H9 (cell line): ENCODE data around the gene PTCD2. TPM values are rescaled to one million over a fixed set of nuclear protein-coding genes. Genes with fewer than 3 reads are reported as not detected.

Experiments
- DNase-seq: peaks from one replicate; pipeline ENCODE4 v3.0.0-alpha.2; 2017
- H2AFZ ChIP-seq: one replicate; pipeline ENCODE4 v1.6.1; 2013; ENCODE audit warnings: mild to moderate bottlenecking, low read length, control low read depth, moderate library complexity
- H2AK5ac ChIP-seq: 2 replicates; pipeline ENCODE4 v1.6.1; 2013; ENCODE audit warnings: low read length, control low read depth, mixed read lengths; ENCODE audit not compliant: insufficient read length
- H2BK120ac ChIP-seq: one replicate; pipeline ENCODE4 v1.6.1; 2013; ENCODE audit warnings: low read depth, mild to moderate bottlenecking, low read length, control low read depth, inconsistent platforms; ENCODE audit not compliant: poor library complexity, severe bottlenecking
- H2BK12ac ChIP-seq: 2 replicates; pipeline ENCODE4 v1.6.1; 2013; ENCODE audit warnings: low read length, control low read depth, mixed read lengths, low read depth; ENCODE audit not compliant: insufficient read length
- H2BK15ac ChIP-seq: 2 replicates; pipeline ENCODE4 v1.6.1; 2013; ENCODE audit warnings: low read depth, low read length, control low read depth
- H2BK20ac ChIP-seq: one replicate; pipeline ENCODE4 v1.6.1; 2013; ENCODE audit warnings: low read depth, mild to moderate bottlenecking, low read length, control low read depth, inconsistent platforms; ENCODE audit not compliant: poor library complexity, severe bottlenecking
- H2BK5ac ChIP-seq: 2 replicates; pipeline ENCODE4 v1.6.1; 2013; ENCODE audit warnings: low read length, control low read depth, mixed read lengths; ENCODE audit not compliant: insufficient read length
- H3K14ac ChIP-seq: 2 replicates; pipeline ENCODE4 v1.6.1; 2013; ENCODE audit warnings: low read length, control low read depth; ENCODE audit not compliant: insufficient read depth
- H3K18ac ChIP-seq: 2 replicates; pipeline ENCODE4 v1.6.1; 2013; ENCODE audit warnings: low read depth, mild to moderate bottlenecking, mixed read lengths, low read length, control low read depth; ENCODE audit not compliant: insufficient read length
- H3K23ac ChIP-seq: 2 replicates; pipeline ENCODE4 v1.6.1; 2013; ENCODE audit warnings: low read length, control low read depth, mixed read lengths, low read depth; ENCODE audit not compliant: insufficient read length
- H3K23me2 ChIP-seq: 2 replicates; pipeline ENCODE4 v1.6.1; 2013; ENCODE audit warnings: low read depth, mild to moderate bottlenecking, mixed read lengths, low read length, control low read depth; ENCODE audit not compliant: insufficient read length, poor library complexity, severe bottlenecking
- H3K27ac ChIP-seq: 2 replicates; pipeline ENCODE4 v1.5.1; 2013; ENCODE audit warnings: low read length, control low read depth, mixed read lengths, low read depth; ENCODE audit not compliant: insufficient read length
- H3K27me3 ChIP-seq: 2 replicates; pipeline ENCODE4 v1.6.1; 2013; ENCODE audit warnings: low read length, control low read depth, inconsistent platforms; ENCODE audit not compliant: insufficient read depth
- H3K4ac ChIP-seq: 2 replicates; pipeline ENCODE4 v1.6.1; 2013; ENCODE audit warnings: low read depth, mild to moderate bottlenecking, control low read depth, inconsistent platforms, low read length, moderate library complexity
- H3K4me1 ChIP-seq: 2 replicates; pipeline ENCODE4 v1.6.1; 2013; ENCODE audit warnings: low read length, control low read depth, inconsistent platforms; ENCODE audit not compliant: insufficient read depth
- H3K4me2 ChIP-seq: 2 replicates; pipeline ENCODE4 v1.6.1; 2013; ENCODE audit warnings: low read length, control low read depth, mixed read lengths; ENCODE audit not compliant: insufficient read length, insufficient read depth
- H3K56ac ChIP-seq: 2 replicates; pipeline ENCODE4 v1.6.1; 2013; ENCODE audit warnings: low read depth, mild to moderate bottlenecking, mixed read lengths, low read length, control low read depth; ENCODE audit not compliant: insufficient read length
- H3K79me1 ChIP-seq: 2 replicates; pipeline ENCODE4 v1.6.1; 2013; ENCODE audit warnings: low read depth, mild to moderate bottlenecking, moderate library complexity, low read length, control low read depth, inconsistent platforms; ENCODE audit not compliant: insufficient read depth, poor library complexity, severe bottlenecking
- H3K79me2 ChIP-seq: 2 replicates; pipeline ENCODE4 v1.6.1; 2013; ENCODE audit warnings: low read length, control low read depth, inconsistent platforms; ENCODE audit not compliant: insufficient read depth
- H3K9ac ChIP-seq: 2 replicates; pipeline ENCODE4 v1.6.1; 2013; ENCODE audit warnings: low read length, control low read depth, mixed read lengths; ENCODE audit not compliant: insufficient read length; ENCODE audit errors: extremely low read depth
- H3K9me3 ChIP-seq: one replicate; pipeline ENCODE4 v1.6.1; 2013; ENCODE audit warnings: low read depth, low read length, inconsistent platforms; ENCODE audit not compliant: control insufficient read depth
- H3T11ph ChIP-seq: one replicate; pipeline ENCODE4 v1.6.1; 2013; ENCODE audit warnings: mild to moderate bottlenecking, low read length, control low read depth, inconsistent platforms
- H4K20me1 ChIP-seq: one replicate; pipeline ENCODE4 v1.6.1; 2013; ENCODE audit not compliant: control insufficient read depth, insufficient read length, insufficient read depth
- H4K5ac ChIP-seq: 2 replicates; pipeline ENCODE4 v1.6.1; 2013; ENCODE audit warnings: low read depth, mild to moderate bottlenecking, mixed read lengths, low read length, control low read depth; ENCODE audit not compliant: insufficient read length
- H4K8ac ChIP-seq: replicated peaks from 2 replicates; pipeline ENCODE4 v1.6.1; 2013; ENCODE audit warnings: low read length, control low read depth, mixed read lengths, low read depth; ENCODE audit not compliant: insufficient read length
- H4K91ac ChIP-seq: 2 replicates; pipeline ENCODE4 v1.6.1; 2013; ENCODE audit warnings: low read depth, mild to moderate bottlenecking, moderate library complexity, mixed read lengths, low read length, control low read depth; ENCODE audit not compliant: insufficient read length
- H3K27ac Mint-ChIP-seq, 3 experiments: 2 replicates in 2 of 3; 3 replicates in 1 of 3; pipeline ENCODE4 v1.8.0; 2020 to 2021; ENCODE audit warnings: mixed read lengths in 3 of 3, mild to moderate bottlenecking in 1 of 3, moderate library complexity in 1 of 3
- H3K27me3 Mint-ChIP-seq: 2 replicates; pipeline ENCODE4 v1.8.0; 2021; ENCODE audit warnings: low read depth, mild to moderate bottlenecking, moderate library complexity, mixed read lengths
- H3K36me3 Mint-ChIP-seq, 3 experiments: 2 replicates in 2 of 3; 3 replicates in 1 of 3; pipeline ENCODE4 v1.8.0; 2020 to 2021; ENCODE audit warnings: low read depth in 3 of 3, mixed read lengths in 3 of 3; ENCODE audit not compliant: insufficient read depth in 1 of 3
- H3K4me1 Mint-ChIP-seq, 2 experiments: 2 replicates each; pipeline ENCODE4 v1.8.0; 2020; ENCODE audit warnings: mixed read lengths in 2 of 2
- H3K4me3 Mint-ChIP-seq, 2 experiments: 2 replicates in 1 of 2; 3 replicates in 1 of 2; pipeline ENCODE4 v1.8.0; 2020 to 2021; ENCODE audit warnings: mild to moderate bottlenecking in 2 of 2, mixed read lengths in 2 of 2, moderate library complexity in 1 of 2
- H3K9me3 Mint-ChIP-seq, 2 experiments: 2 replicates in 1 of 2; 3 replicates in 1 of 2; pipeline ENCODE4 v1.8.0; 2020; ENCODE audit warnings: mild to moderate bottlenecking in 2 of 2, mixed read lengths in 2 of 2, moderate library complexity in 1 of 2
- WGBS: extraction: QIAGEN DNeasy Blood & Tissue Kit; methylation state at CpG from one replicate; pipeline ENCODE4 v1.1.7; 2013; ENCODE audit warnings: missing lambda C conversion rate, low lambda C conversion rate, mixed read lengths; ENCODE audit not compliant: insufficient read length; ENCODE audit errors: extremely low coverage; 5-methylcytosine and 5-hydroxymethylcytosine counted together
- total RNA-seq: library from RNA; stranded (reverse); gene quantifications from 2 replicates; pipeline ENCODE4 v1.2.1, GENCODE V29; 2021
- TF ChIP-seq, protein P1 (sequence below): fragments of 200-600 bp; sonication (generic); conservative IDR thresholded peaks from 3 replicates; pipeline ENCODE4 v1.8.0; 2021; ENCODE audit warnings: antibody characterized with exemption, mild to moderate bottlenecking

The PTCD2 gene
- total RNA-seq, 1 experiment from 2014 or later: 12.7 TPM

DNA sequence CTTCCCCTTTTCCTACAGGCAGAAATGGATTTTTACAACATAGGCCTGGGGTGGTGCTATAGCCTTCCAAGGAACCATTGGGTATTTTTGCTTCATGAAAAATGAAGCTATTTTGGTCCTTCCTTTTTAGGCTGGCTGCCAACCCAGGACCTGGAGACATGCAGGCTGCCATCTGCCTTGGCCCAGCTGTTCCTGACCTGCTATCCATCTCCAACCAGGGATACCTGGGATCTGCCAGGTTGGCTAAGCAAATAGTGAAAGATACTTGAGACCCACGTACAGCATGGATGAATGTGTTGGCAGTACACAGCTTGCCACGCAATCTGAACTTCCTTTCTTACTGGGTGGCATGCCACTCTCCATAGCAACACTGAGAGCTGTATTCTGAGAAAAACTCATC, 31.2 kb upstream of the PTCD2 start:
- Histone ChIP-seq H4K20me1 (no peaks in the 10 kb centered on the region), H3K27ac (no peak overlapping the region), H3K79me1 (no peaks in the 10 kb centered on the region), H3K4me2 (no peak overlapping the region), H3K79me2 (no peaks in the 10 kb centered on the region), H3K9ac (no peak overlapping the region), H4K5ac (no peak overlapping the region), H2BK20ac (no peak overlapping the region), H3K4ac (no peak overlapping the region), H3K14ac (no peak overlapping the region), H2BK12ac (no peak overlapping the region), H2AK5ac (no peak overlapping the region), H3K9me3 (no peaks in the 10 kb centered on the region), H3K23ac (no peak overlapping the region), H3K27me3 (no peaks in the 10 kb centered on the region), H3K4me1 (0 out of 2 replicates have a peak, but pooled peaks cover 3% of the 10 kb centered on the region), H2AFZ (no peak overlapping the region), H2BK15ac (no peak overlapping the region), H3K56ac (no peak overlapping the region), H2BK5ac (no peak overlapping the region), H3T11ph (no peak overlapping the region), H2BK120ac (no peak overlapping the region), H3K23me2 (no peaks in the 10 kb centered on the region), H4K91ac (no peak overlapping the region), H4K8ac (no peak overlapping the region), H3K18ac (no peak overlapping the region)
- 0 out of 7 replicates have a peak overlapping the region, but pooled peaks of 1 of the 3 experiments have one; percentile 28 for H3K27ac Mint-ChIP-seq
- H3K27me3 Mint-ChIP-seq: no peaks in the 10 kb centered on the region
- H3K4me1 Mint-ChIP-seq: peaks cover 12% of the 10 kb centered on the region in 2 experiments
- WGBS: no CpG with 5 or more reads among the region's 2 CpGs
- H3K36me3 Mint-ChIP-seq: peaks cover 10 to 35% (median 34%) of the 10 kb centered on the region in 3 experiments
- H3K9me3 Mint-ChIP-seq: no peaks in the 10 kb centered on the region
- TF ChIP-seq, protein P1, sequence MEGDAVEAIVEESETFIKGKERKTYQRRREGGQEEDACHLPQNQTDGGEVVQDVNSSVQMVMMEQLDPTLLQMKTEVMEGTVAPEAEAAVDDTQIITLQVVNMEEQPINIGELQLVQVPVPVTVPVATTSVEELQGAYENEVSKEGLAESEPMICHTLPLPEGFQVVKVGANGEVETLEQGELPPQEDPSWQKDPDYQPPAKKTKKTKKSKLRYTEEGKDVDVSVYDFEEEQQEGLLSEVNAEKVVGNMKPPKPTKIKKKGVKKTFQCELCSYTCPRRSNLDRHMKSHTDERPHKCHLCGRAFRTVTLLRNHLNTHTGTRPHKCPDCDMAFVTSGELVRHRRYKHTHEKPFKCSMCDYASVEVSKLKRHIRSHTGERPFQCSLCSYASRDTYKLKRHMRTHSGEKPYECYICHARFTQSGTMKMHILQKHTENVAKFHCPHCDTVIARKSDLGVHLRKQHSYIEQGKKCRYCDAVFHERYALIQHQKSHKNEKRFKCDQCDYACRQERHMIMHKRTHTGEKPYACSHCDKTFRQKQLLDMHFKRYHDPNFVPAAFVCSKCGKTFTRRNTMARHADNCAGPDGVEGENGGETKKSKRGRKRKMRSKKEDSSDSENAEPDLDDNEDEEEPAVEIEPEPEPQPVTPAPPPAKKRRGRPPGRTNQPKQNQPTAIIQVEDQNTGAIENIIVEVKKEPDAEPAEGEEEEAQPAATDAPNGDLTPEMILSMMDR: no peak
- DNase-seq: no peak
- no peak overlapping the region for H3K4me3 Mint-ChIP-seq
